CD14-positive monocyte (primary cell): ENCODE measurements around the gene PBX3. TPM values are rescaled to one million over a fixed set of nuclear protein-coding genes. Genes with fewer than 3 reads are reported as not detected.

ENCODE experiments used
- DNase-seq, 3 donors: peaks; one replicate each; pipeline ENCODE4 v3.0.0-alpha.2; 2011 to 2022
- H2AFZ ChIP-seq: 2 replicates; pipeline ENCODE4 v1.6.0; 2012; ENCODE audit warnings: mild to moderate bottlenecking, low read depth, low read length, inconsistent platforms; ENCODE audit not compliant: insufficient read depth, poor library complexity, severe bottlenecking
- H3K27ac ChIP-seq, 2 donors: 1 replicate in 1 of 2; 2 replicates in 1 of 2; pipeline ENCODE4 v1.5.1; 2012 to 2013; ENCODE audit warnings: low read length in 2 of 2, control low read depth in 1 of 2, inconsistent platforms in 1 of 2, low read depth in 1 of 2, mild to moderate bottlenecking in 1 of 2
- H3K27me3 ChIP-seq, 2 donors: one replicate each; pipeline versions ENCODE4 v1.6.0 to v1.6.1; 2011 to 2013; ENCODE audit warnings: low read length in 2 of 2; ENCODE audit not compliant: control insufficient read depth in 2 of 2, insufficient read depth in 2 of 2
- H3K36me3 ChIP-seq, 2 donors: replicated peaks in 1 of 2; 1 replicate in 1 of 2; 2 replicates in 1 of 2; pipeline versions ENCODE4 v1.5.1 to v1.6.1; 2012 to 2013; ENCODE audit warnings: low read length in 2 of 2, control low read depth in 1 of 2, inconsistent platforms in 1 of 2, mild to moderate bottlenecking in 1 of 2; ENCODE audit not compliant: insufficient read depth in 2 of 2, control insufficient read depth in 1 of 2
- H3K4me1 ChIP-seq, 2 donors: 1 replicate in 1 of 2; 2 replicates in 1 of 2; pipeline versions ENCODE4 v1.5.1 to v1.6.1; 2012 to 2013; ENCODE audit warnings: low read length in 2 of 2, control low read depth in 1 of 2, inconsistent platforms in 1 of 2, mild to moderate bottlenecking in 1 of 2, moderate library complexity in 1 of 2; ENCODE audit not compliant: insufficient read depth in 2 of 2, control insufficient read depth in 1 of 2
- H3K4me2 ChIP-seq: replicated peaks from 2 replicates; pipeline ENCODE3; 2012; ENCODE audit warnings: low read length, moderate library complexity, mild to moderate bottlenecking; ENCODE audit not compliant: poor library complexity, severe bottlenecking; ENCODE audit errors: extremely low read depth
- H3K4me3 ChIP-seq, 3 experiments: fragments of 200-600 bp in 1 of 3; sonication (generic) in 1 of 3; replicated peaks in 1 of 3; 1 replicate in 2 of 3; 2 replicates in 1 of 3; pipeline ENCODE4 v1.5.1; 2011 to 2013; ENCODE audit warnings: low read length in 3 of 3, mild to moderate bottlenecking in 3 of 3, control low read depth in 2 of 3, low read depth in 2 of 3, inconsistent platforms in 1 of 3, moderate library complexity in 1 of 3
- H3K79me2 ChIP-seq: 2 replicates; pipeline ENCODE4 v1.6.0; 2012; ENCODE audit warnings: mild to moderate bottlenecking, control low read depth, inconsistent platforms, low read length, moderate library complexity; ENCODE audit not compliant: insufficient read depth
- H3K9ac ChIP-seq: 2 replicates; pipeline ENCODE4 v1.6.0; 2017; ENCODE audit warnings: low read length, mild to moderate bottlenecking; ENCODE audit not compliant: insufficient read depth, poor library complexity, severe bottlenecking
- H3K9me3 ChIP-seq, 2 donors: replicated peaks in 1 of 2; 1 replicate in 1 of 2; 2 replicates in 1 of 2; pipeline versions ENCODE4 v1.5.1 to v1.6.1; 2012 to 2013; ENCODE audit warnings: low read length in 2 of 2, control low read depth in 1 of 2; ENCODE audit not compliant: control insufficient read depth in 1 of 2, insufficient read depth in 1 of 2
- H4K20me1 ChIP-seq: 2 replicates; pipeline ENCODE4 v1.6.0; 2012; ENCODE audit warnings: mild to moderate bottlenecking, low read length, control low read depth, moderate library complexity; ENCODE audit not compliant: insufficient read depth
- H3K27ac Mint-ChIP-seq, 7 donors: one replicate each; pipeline ENCODE4 v1.8.0; 2020; ENCODE audit warnings: mild to moderate bottlenecking in 7 of 7, mixed read lengths in 7 of 7, moderate library complexity in 6 of 7, inconsistent platforms in 2 of 7
- H3K27me3 Mint-ChIP-seq, 3 donors: one replicate each; pipeline ENCODE4 v1.8.0; 2021 to 2022; ENCODE audit warnings: low read depth in 3 of 3, mild to moderate bottlenecking in 3 of 3, mixed read lengths in 3 of 3, moderate library complexity in 3 of 3, inconsistent platforms in 1 of 3
- H3K36me3 Mint-ChIP-seq, 2 donors: one replicate each; pipeline ENCODE4 v1.8.0; 2020; ENCODE audit warnings: mixed read lengths in 2 of 2, inconsistent platforms in 1 of 2, mild to moderate bottlenecking in 1 of 2
- H3K4me1 Mint-ChIP-seq: one replicate; pipeline ENCODE4 v1.8.0; 2020; ENCODE audit warnings: mild to moderate bottlenecking, mixed read lengths
- H3K4me3 Mint-ChIP-seq, 2 donors: one replicate each; pipeline ENCODE4 v1.8.0; 2020; ENCODE audit warnings: mild to moderate bottlenecking in 2 of 2, mixed read lengths in 2 of 2, moderate library complexity in 1 of 2
- H3K9me3 Mint-ChIP-seq, 7 donors: one replicate each; pipeline ENCODE4 v1.8.0; 2020 to 2022; ENCODE audit warnings: mixed read lengths in 7 of 7, mild to moderate bottlenecking in 6 of 7, moderate library complexity in 6 of 7, inconsistent platforms in 2 of 7
- WGBS: methylation state at CpG from one replicate; pipeline ENCODE4 v1.1.5; 2013; ENCODE audit warnings: missing lambda C conversion rate; ENCODE audit not compliant: insufficient coverage; 5-methylcytosine and 5-hydroxymethylcytosine counted together
- intact Hi-C, 2 donors: fragments of 100-400 bp; cut with micrococcal nuclease; formaldehyde crosslinking; loops; one replicate each; pipeline versions ENCODE4 v1.15.0 to v1.15.1; 2023
- polyA plus RNA-seq, 3 donors: library from polyadenylated mRNA; depleted of rRNA in 1 of 3; unstranded in 2 of 3; stranded (reverse) in 1 of 3; fragments of 300-500 nt in 2 of 3; fragments of >200 nt in 1 of 3; fragmentation: Illumina TruSeq in 2 of 3; gene quantifications; 1 replicate in 2 of 3; 2 replicates in 1 of 3; pipeline ENCODE4 v1.2.3, GENCODE V29; 2012 to 2021
- TF ChIP-seq, protein P1 (sequence below): fragments of 200-600 bp; IDR thresholded peaks from one replicate; pipeline ENCODE4 v1.8.0; 2022; ENCODE audit warnings: antibody characterized with exemption, mild to moderate bottlenecking

Gene PBX3
- polyA plus RNA-seq, 3 donors = 6.6 to 22.7 (median 7.1) TPM

DNA sequence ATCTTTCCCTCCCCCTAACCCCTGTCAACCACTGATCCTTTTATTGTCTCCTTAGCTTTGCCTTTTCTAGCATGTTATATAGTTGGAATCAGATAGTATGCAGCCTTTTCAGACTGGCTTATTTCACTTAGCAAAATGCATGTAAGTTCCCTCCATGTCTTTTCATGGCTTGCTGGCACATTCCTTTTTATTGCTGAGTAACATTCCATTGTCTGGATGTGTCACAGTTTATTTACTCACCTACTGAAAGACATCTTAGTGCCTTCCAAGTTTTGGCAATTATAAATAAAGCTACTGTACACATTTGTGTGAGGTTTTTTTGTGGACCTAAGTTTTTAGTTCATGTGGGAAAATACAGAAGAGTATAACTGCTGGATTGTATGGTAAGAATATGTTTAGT lies 230.1 kb downstream of the PBX3 start:
- Mint-ChIP-seq H3K4me3 (no peak overlapping the region), H3K9me3 (peaks cover 7 to 42% (median 41%) of the 10 kb centered on the region in 7 donors), H3K27ac (no peak overlapping the region), H3K4me1 (no peaks in the 10 kb centered on the region), H3K27me3 (peaks cover 4 to 10% (median 10%) of the 10 kb centered on the region in 3 donors), H3K36me3 (no peaks in the 10 kb centered on the region)
- no peaks in the 10 kb centered on the region for H3K36me3 ChIP-seq
- intact Hi-C loops = no loop called here
- no peak overlapping the region for H3K4me3 ChIP-seq
- no peak overlapping the region for H2AFZ ChIP-seq
- no peak for DNase-seq
- no peak overlapping the region for H3K27ac ChIP-seq
- no peak overlapping the region for H3K9ac ChIP-seq
- no peaks in the 10 kb centered on the region for H4K20me1 ChIP-seq
- peaks cover 9 to 16% of the 10 kb centered on the region in 2 donors for H3K9me3 ChIP-seq
- H3K27me3 ChIP-seq = no peaks in the 10 kb centered on the region
- no peak overlapping the region for H3K4me2 ChIP-seq
- TF ChIP-seq, protein P1, sequence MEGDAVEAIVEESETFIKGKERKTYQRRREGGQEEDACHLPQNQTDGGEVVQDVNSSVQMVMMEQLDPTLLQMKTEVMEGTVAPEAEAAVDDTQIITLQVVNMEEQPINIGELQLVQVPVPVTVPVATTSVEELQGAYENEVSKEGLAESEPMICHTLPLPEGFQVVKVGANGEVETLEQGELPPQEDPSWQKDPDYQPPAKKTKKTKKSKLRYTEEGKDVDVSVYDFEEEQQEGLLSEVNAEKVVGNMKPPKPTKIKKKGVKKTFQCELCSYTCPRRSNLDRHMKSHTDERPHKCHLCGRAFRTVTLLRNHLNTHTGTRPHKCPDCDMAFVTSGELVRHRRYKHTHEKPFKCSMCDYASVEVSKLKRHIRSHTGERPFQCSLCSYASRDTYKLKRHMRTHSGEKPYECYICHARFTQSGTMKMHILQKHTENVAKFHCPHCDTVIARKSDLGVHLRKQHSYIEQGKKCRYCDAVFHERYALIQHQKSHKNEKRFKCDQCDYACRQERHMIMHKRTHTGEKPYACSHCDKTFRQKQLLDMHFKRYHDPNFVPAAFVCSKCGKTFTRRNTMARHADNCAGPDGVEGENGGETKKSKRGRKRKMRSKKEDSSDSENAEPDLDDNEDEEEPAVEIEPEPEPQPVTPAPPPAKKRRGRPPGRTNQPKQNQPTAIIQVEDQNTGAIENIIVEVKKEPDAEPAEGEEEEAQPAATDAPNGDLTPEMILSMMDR = no peak
- no peaks in the 10 kb centered on the region for H3K4me1 ChIP-seq
- no peaks in the 10 kb centered on the region for H3K79me2 ChIP-seq

DNA sequence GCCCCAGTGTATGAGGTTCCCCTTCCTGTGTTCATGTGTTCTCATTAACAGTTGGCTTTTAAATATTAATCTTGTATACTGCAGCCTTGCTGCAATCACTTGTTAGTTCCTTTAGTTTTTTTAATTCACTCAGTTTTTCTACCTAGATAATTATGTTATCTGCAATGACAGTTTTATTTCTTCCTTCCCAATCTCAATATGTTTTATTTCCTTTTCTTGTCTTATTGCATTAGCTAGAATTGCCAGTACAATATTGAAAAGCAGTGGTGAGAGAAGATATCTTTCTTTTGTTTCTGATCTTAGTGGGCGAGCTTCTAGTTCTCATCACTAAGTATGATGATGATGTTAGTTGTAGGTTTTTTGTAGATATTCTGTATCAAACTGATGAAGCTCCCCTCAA lies 232.2 kb downstream of the PBX3 start:
- no peak for DNase-seq
- H3K27ac Mint-ChIP-seq = no peak overlapping the region
- intact Hi-C loops = no loop called here

More for the DNA sequence above, 232.2 kb downstream of the PBX3 start:
- TF ChIP-seq, protein P1 = no peak
- WGBS = 100% methylated on average over 1 of the region's 1 CpG
- Histone ChIP-seq H3K9ac (no peak overlapping the region), H2AFZ (no peak overlapping the region), H4K20me1 (no peaks in the 10 kb centered on the region), H3K79me2 (no peaks in the 10 kb centered on the region), H3K9me3 (peaks cover 9 to 16% of the 10 kb centered on the region in 2 donors), H3K4me2 (no peak overlapping the region), H3K36me3 (no peaks in the 10 kb centered on the region), H3K4me3 (no peak overlapping the region), H3K27ac (no peak overlapping the region), H3K27me3 (no peaks in the 10 kb centered on the region), H3K4me1 (no peaks in the 10 kb centered on the region)
- Mint-ChIP-seq H3K27me3 (peaks cover 6 to 10% (median 7%) of the 10 kb centered on the region in 3 donors), H3K9me3 (peaks cover 7 to 44% (median 42%) of the 10 kb centered on the region in 7 donors), H3K36me3 (no peaks in the 10 kb centered on the region), H3K4me1 (no peaks in the 10 kb centered on the region), H3K4me3 (no peak overlapping the region)
